ENCODE measurements around the gene DTX4. TPM values are rescaled to one million over a fixed set of nuclear protein-coding genes. Genes with fewer than 3 reads are reported as not detected.

Gene DTX4
- total and polyA plus RNA-seq, 8 donors: 5.4 to 58.0 (median 18.3) TPM

GRCh38 chr11:59176330-59176729 is 4.4 kb downstream of the DTX4 start:
- Histone ChIP-seq H3K27ac (peak overlapping the region in 2 of 5 donors; percentile 86 to 92), H3K27me3 (peaks cover 0 to 12% (median 0%) of the 10 kb centered on the region in 3 donors), H3K36me3 (peaks cover 0 to 8% (median 0%) of the 10 kb centered on the region in 4 donors), H3K4me1 (peaks cover 19 to 56% (median 51%) of the 10 kb centered on the region in 4 donors), H3K9me3 (no peaks in the 10 kb centered on the region), H3K4me3 (no peak overlapping the region)
- no peak for DNase-seq
- intact Hi-C loops (cut with DNase I; ENCODE audit: low total_unique reads): no loop called here
- TF ChIP-seq POLR2A (IDR thresholded peaks at IDR 0.05) (no peak), POLR2AphosphoS5 (IDR thresholded peaks at IDR 0.05) (no peak), CTCF (IDR thresholded peaks at IDR 0.05) (no peak), EP300 (IDR thresholded peaks at IDR 0.05) (no peak)
- WGBS, 5 donors: 72 to 95% (median 79%) methylated on average over 7 of the region's 7 CpGs

- TF ChIP-seq POLR2A (IDR thresholded peaks at IDR 0.05) (no peak), CTCF (IDR thresholded peaks at IDR 0.05) (no peak), EP300 (IDR thresholded peaks at IDR 0.05) (no peak), POLR2AphosphoS5 (IDR thresholded peaks at IDR 0.05) (no peak)
- Histone ChIP-seq H3K27me3 (peaks cover 0 to 3% (median 0%) of the 10 kb centered on the region in 3 donors), H3K4me1 (peaks cover 21 to 55% (median 46%) of the 10 kb centered on the region in 4 donors), H3K9me3 (no peaks in the 10 kb centered on the region), H3K4me3 (no peak overlapping the region), H3K36me3 (peaks cover 7 to 24% (median 16%) of the 10 kb centered on the region in 4 donors), H3K27ac (peak overlapping the region in 1 of 5 donors; percentile 92)
- intact Hi-C loops (cut with DNase I; ENCODE audit: low total_unique reads): no loop called here
- DNase-seq: no peak
Observed at GRCh38 chr11:59178402-59178801, 6.5 kb downstream of the DTX4 start.

- Histone ChIP-seq H3K27ac (peak overlapping the region in 1 of 5 donors; percentile 92), H3K9me3 (no peaks in the 10 kb centered on the region), H3K27me3 (no peaks in the 10 kb centered on the region), H3K4me1 (peaks cover 24 to 55% (median 45%) of the 10 kb centered on the region in 4 donors), H3K36me3 (peaks cover 7 to 26% (median 16%) of the 10 kb centered on the region in 4 donors), H3K4me3 (no peak overlapping the region)
- no peak for DNase-seq
- TF ChIP-seq EP300 (IDR thresholded peaks at IDR 0.05): no peak
- no peak for TF ChIP-seq POLR2A (IDR thresholded peaks at IDR 0.05)
- TF ChIP-seq CTCF (IDR thresholded peaks at IDR 0.05): no peak
- no peak for TF ChIP-seq POLR2AphosphoS5 (IDR thresholded peaks at IDR 0.05)
- 80 to 88% (median 86%) methylated on average over 2 of the region's 2 CpGs for WGBS, 5 donors
- intact Hi-C loops (cut with DNase I; ENCODE audit: low total_unique reads): no loop called here
Observed at GRCh38 chr11:59179121-59179520, 7.2 kb downstream of the DTX4 start.

GRCh38 chr11:59180168-59180776 is 8.3 kb downstream of the DTX4 start:
- no peak for DNase-seq
- H3K4me1 ChIP-seq: peaks cover 25 to 55% (median 44%) of the 10 kb centered on the region in 4 donors
- no peaks in the 10 kb centered on the region for H3K27me3 ChIP-seq
- H3K4me3 ChIP-seq: no peak overlapping the region
- H3K9me3 ChIP-seq: no peaks in the 10 kb centered on the region
- intact Hi-C loops (cut with DNase I; ENCODE audit: low total_unique reads): no loop called here
- peaks cover 7 to 26% (median 16%) of the 10 kb centered on the region in 4 donors for H3K36me3 ChIP-seq
- TF ChIP-seq CTCF (IDR thresholded peaks at IDR 0.05): no peak
- peak overlapping the region in 3 of 5 donors; percentile 4 to 65 (median 5) for H3K27ac ChIP-seq
- 71 to 95% (median 84%) methylated on average over 2 of the region's 2 CpGs for WGBS, 5 donors
